Nephron progenitor cell (in vitro differentiated cells): ENCODE data around the gene RBKS.

ENCODE experiments used
- DNase-seq: peaks from one replicate; pipeline ENCODE4 v3.0.0; 2021
- H3K27ac Mint-ChIP-seq: 2 replicates; pipeline ENCODE4 v1.8.0; 2021; ENCODE audit warnings: mild to moderate bottlenecking, moderate library complexity, mixed read lengths
- H3K27me3 Mint-ChIP-seq: 2 replicates; pipeline ENCODE4 v1.8.0; 2021; ENCODE audit warnings: mild to moderate bottlenecking, low read depth, mixed read lengths; ENCODE audit not compliant: poor library complexity
- H3K36me3 Mint-ChIP-seq: 2 replicates; pipeline ENCODE4 v1.8.0; 2021; ENCODE audit warnings: low read depth, mixed read lengths
- H3K4me1 Mint-ChIP-seq: 2 replicates; pipeline ENCODE4 v1.8.0; 2021; ENCODE audit warnings: mixed read lengths
- H3K4me3 Mint-ChIP-seq: 2 replicates; pipeline ENCODE4 v1.8.0; 2021; ENCODE audit warnings: mild to moderate bottlenecking, moderate library complexity, mixed read lengths
- H3K9me3 Mint-ChIP-seq: 2 replicates; pipeline ENCODE4 v1.8.0; 2021; ENCODE audit warnings: mild to moderate bottlenecking, moderate library complexity, mixed read lengths
- TF ChIP-seq, protein P1 (sequence below): fragments of 200-600 bp; sonication (generic); IDR thresholded peaks from 2 replicates; pipeline ENCODE4 v1.5.0; 2021; ENCODE audit warnings: antibody characterized with exemption

RBKS gene

DNA sequence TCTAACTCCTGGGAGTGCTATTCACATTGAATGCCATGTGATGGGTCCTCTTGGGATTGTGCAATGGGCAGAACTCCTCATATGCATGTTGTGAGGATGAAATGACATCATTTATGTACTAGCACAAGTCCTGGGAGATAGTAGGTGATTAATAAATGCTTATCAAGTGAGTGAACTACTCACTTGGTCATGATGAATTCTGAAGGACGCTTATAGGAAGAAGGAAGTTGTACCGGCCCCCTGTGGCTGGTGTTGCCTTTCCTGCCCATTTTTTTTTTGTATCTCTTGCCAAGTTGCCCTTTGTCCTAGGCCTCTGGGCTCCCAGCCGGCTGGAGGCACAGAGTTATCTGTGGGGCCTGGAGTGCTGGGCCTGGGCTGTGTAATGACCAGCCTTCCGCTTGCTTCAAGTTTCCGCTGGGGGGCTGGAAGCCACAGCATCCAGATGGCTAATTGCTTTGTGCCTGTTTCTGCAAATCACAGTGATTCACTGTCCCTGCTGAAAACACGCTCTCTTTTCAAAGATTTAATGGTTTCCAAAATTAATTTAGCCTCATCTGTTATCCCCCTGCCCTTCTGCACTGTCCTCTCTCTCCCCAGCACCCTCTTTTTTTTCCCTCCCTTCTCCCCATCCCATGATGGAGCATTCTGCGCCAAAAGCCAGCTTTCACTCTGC, 152.4 kb downstream of the RBKS start:
- peaks cover 5% of the 10 kb centered on the region for H3K36me3 Mint-ChIP-seq
- peaks cover 26% of the 10 kb centered on the region for H3K4me1 Mint-ChIP-seq
- H3K9me3 Mint-ChIP-seq: peaks cover 29% of the 10 kb centered on the region
- DNase-seq: no peak
- TF ChIP-seq, protein P1, sequence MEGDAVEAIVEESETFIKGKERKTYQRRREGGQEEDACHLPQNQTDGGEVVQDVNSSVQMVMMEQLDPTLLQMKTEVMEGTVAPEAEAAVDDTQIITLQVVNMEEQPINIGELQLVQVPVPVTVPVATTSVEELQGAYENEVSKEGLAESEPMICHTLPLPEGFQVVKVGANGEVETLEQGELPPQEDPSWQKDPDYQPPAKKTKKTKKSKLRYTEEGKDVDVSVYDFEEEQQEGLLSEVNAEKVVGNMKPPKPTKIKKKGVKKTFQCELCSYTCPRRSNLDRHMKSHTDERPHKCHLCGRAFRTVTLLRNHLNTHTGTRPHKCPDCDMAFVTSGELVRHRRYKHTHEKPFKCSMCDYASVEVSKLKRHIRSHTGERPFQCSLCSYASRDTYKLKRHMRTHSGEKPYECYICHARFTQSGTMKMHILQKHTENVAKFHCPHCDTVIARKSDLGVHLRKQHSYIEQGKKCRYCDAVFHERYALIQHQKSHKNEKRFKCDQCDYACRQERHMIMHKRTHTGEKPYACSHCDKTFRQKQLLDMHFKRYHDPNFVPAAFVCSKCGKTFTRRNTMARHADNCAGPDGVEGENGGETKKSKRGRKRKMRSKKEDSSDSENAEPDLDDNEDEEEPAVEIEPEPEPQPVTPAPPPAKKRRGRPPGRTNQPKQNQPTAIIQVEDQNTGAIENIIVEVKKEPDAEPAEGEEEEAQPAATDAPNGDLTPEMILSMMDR: no peak
- no peak overlapping the region for H3K4me3 Mint-ChIP-seq
- peaks cover 19% of the 10 kb centered on the region for H3K27me3 Mint-ChIP-seq
- no peak overlapping the region for H3K27ac Mint-ChIP-seq

GRCh38 chr2:27736890-27737204, 153.3 kb downstream of the RBKS start:
- DNase-seq: no peak
- H3K4me1 Mint-ChIP-seq: peaks cover 26% of the 10 kb centered on the region
- H3K27ac Mint-ChIP-seq: no peak overlapping the region
- H3K27me3 Mint-ChIP-seq: peaks cover 19% of the 10 kb centered on the region
- TF ChIP-seq, protein P1: no peak
- H3K36me3 Mint-ChIP-seq: peaks cover 5% of the 10 kb centered on the region
- H3K4me3 Mint-ChIP-seq: peak overlapping the region; percentile 50
- H3K9me3 Mint-ChIP-seq: peaks cover 22% of the 10 kb centered on the region

- H3K27ac Mint-ChIP-seq: no peak overlapping the region
- TF ChIP-seq, protein P1: no peak
- DNase-seq: no peak
- H3K4me1 Mint-ChIP-seq: peaks cover 26% of the 10 kb centered on the region
- H3K4me3 Mint-ChIP-seq: no peak overlapping the region
- H3K36me3 Mint-ChIP-seq: peaks cover 5% of the 10 kb centered on the region
- H3K9me3 Mint-ChIP-seq: peaks cover 16% of the 10 kb centered on the region
- H3K27me3 Mint-ChIP-seq: peaks cover 19% of the 10 kb centered on the region
Observed at GRCh38 chr2:27736031-27736889, 153.9 kb downstream of the RBKS start.

DNA sequence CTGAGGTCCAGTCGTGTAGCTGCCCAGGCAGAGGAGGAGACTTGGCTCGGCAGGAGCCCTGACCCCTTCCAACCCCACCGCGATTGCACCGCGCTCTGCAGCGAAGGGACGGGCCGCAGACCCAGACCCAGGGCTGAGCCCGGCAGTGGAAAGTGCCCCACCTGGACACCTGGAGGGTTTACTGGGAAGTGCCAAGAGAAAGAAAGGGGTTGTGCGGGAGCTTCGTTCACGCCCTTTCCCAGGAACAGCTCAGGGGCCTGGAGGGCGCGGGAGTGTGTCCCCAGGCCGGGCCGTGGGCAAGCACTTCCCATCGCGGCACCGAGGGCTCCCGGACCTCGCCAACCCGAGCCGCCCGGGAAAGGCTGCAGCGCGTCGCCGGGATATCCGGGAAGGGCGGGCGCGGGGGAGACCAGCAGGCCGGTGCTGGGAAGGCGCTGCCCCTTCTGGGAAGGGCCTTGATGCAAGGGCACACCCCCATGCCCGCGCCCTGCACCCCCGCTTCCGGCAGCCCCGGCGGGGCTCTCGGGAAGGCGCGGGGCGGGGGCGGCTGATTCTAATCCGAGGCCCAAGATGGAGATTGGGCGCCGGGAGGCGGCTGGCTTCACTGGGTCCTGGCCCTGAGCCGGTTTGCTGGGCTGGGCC, 154.8 kb downstream of the RBKS start:
- Mint-ChIP-seq H3K4me1 (peaks cover 26% of the 10 kb centered on the region), H3K9me3 (peaks cover 9% of the 10 kb centered on the region), H3K4me3 (peak overlapping the region; percentile 75), H3K36me3 (peaks cover 5% of the 10 kb centered on the region), H3K27ac (no peak overlapping the region), H3K27me3 (peaks cover 19% of the 10 kb centered on the region)
- TF ChIP-seq, protein P1: no peak
- DNase-seq: peak; percentile 69

GRCh38 chr2:27734305-27734704, 155.9 kb downstream of the RBKS start:
- Mint-ChIP-seq H3K4me3 (no peak overlapping the region), H3K4me1 (peaks cover 32% of the 10 kb centered on the region), H3K27me3 (peaks cover 19% of the 10 kb centered on the region), H3K27ac (no peak overlapping the region), H3K36me3 (peaks cover 5% of the 10 kb centered on the region), H3K9me3 (peaks cover 5% of the 10 kb centered on the region)
- no peak for DNase-seq
- TF ChIP-seq, protein P1: no peak
